Smooth muscle cell of the brain vasculature (primary cell): ENCODE measurements around the gene TEX22.

Experiments
- DNase-seq: peaks from one replicate; pipeline ENCODE4 v3.0.0-alpha.2; 2012; ENCODE audit warnings: low read depth, low spot score

The TEX22 gene

DNA sequence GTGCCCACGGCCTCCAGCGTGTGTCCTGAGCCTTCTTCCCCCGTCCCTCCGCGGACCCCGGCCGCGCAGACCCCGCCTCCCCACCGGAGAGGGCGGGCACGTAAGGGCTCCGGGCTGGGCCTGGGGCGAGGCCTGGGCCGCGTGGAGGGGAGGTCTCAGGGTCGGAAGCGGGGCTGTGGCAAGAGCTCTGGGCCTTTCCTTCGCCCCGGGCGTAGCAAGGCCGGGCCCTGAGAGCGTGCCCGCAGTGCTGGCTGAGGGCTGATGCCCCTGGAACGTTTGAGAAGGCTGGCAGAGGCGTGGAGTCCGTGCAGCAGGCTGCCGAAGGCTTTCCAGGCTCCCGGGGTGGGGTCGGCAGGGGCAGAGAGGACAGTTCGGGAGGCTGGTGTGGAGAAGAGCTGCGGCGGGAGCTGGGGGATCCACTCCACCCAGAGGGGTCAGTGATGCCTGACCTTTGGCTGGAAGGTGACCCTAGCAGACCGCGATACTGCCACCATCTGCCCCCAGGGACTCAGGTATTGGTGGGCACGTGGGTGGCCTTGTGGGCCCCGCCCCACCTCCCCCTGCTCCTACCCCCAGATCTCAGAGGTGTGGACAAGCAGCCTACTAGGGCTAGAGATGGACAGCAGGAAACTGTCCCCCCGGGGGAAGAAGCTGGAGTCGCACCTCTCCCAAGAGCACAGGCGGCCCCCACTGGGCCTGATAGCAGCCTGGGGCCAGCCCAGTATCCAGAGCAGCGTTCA, 558 bp downstream of the TEX22 start:
- DNase-seq = no peak

- no peak for DNase-seq
These were observed 1.1 kb downstream of the TEX22 start for GRCh38 chr14:105399466-105399775.

DNA sequence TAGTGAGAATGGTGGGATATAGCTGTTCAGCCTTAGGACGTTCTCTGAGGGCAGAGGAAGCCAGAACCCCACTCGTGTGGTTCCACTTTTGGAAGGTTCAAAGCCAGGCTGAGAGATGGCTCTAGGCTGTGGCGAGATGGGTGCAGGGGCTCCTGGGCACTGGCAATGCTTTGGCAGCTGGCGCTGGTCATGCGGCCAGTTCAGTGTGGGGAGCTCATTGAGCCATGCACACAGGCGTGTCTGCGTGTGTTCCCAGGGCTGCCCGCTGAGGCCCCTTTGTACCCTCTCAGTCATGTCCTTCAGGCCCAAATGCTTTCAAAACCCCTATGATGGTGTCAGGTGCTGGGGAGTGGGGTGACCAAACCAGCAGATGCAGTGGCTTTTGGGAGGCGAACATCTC, 1.7 kb downstream of the TEX22 start:
- DNase-seq = no peak

DNA sequence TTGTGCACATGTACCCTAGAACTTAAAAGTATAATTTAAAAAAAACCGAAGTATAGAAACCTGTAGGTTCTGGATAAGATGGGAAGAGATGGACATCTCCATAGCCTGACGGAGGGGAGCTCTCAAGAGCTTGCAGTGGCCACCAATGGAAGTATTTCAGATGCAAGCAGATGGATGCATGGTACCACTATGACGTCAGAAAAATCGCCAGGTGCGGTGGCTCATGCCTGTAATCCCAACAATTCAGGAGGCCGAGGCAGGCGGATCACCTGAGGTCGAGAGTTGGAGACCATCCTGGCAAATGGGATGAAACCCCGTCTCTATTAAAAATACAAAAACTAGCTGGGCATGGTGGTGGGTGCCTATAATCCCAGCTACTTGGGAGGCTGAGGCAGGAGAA, 3.4 kb downstream of the TEX22 start:
- DNase-seq = no peak

DNA sequence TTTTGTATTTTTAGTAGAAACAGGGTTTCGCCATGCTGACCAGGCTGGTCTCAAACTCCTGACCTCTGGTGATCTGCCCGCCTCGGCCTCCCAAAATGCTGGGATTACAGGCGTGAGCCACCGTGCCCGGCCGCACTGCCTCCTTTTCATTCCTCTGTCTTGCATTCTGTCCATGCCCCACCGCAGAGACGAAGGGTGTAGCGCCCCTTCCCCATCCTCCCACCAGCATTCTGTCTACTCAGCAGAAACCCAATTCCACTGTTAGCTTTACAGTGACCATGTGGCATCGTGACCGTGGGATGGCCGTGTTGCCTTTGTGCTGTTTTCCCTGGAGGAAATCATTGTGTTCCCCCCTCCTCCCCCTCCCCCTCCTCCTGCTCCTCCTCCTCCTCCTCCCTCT, 10.3 kb downstream of the TEX22 start:
- DNase-seq = no peak

- no peak for DNase-seq
These were observed 11.0 kb downstream of the TEX22 start for GRCh38 chr14:105409364-105409763.

DNA sequence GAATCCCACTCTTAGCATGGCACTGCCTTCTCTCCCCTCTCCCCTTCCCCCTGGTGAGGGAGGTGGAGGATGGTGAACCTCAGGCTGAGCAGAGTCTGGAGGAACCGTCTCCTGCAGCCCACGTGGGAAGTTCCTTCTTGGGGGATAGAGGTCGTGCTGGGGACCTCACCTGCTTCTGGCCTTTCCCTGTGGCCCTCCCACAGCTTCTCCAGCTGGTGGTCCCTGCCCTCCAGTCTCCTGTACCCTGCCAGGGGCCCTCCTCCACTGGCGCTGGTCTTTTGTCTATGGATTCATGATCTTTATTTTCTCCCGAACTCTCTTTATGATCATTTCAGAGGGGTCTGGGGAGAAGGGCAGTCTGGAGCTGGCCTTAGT, 12.3 kb downstream of the TEX22 start:
- DNase-seq = no peak

DNA sequence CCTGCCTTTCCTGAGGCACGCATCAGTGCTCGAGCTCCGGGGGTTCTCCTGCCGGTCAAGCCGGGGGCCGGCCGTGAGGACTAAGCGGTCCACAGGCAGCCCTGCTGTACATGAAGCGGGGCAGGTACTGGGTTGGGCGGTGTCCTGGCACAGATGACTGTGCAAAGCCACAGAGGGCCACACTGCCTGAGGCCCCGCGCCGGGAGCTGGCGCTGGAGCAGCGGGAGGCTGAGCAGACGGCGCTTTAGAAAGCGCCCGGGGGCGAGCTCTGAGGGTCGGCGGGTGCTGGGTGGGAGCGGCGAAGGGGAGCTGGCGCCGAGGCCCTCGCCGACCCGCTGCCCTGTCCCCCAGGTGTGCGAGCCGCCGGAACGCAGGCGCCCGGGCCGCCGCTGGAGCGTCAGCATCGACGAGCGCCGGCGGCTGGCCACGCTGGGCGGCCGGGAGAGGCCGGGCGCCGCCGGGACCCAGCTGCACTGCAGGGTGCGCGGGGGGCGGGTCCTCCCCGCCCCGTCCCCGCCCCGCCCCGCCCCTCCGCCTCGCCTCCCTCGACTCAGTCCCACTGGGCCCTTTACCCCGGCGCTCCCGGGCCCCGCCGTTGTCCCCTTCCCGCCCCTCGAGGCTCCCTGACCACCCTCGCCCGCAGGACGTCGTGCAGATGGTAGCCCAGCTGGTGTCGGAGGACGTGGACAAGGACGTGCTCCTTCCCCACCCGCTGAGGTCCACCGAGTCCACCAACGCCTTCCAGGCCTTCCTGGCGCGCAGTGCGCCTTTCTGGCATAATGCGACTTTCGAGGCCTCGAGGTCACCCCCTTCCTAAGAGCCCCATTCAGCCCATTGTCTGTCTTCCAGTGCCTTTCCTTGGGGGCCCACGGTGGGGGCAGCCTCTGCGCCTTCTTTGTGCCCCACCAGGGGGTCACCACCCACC, 12.9 kb downstream of the TEX22 start:
- DNase-seq = no peak

DNA sequence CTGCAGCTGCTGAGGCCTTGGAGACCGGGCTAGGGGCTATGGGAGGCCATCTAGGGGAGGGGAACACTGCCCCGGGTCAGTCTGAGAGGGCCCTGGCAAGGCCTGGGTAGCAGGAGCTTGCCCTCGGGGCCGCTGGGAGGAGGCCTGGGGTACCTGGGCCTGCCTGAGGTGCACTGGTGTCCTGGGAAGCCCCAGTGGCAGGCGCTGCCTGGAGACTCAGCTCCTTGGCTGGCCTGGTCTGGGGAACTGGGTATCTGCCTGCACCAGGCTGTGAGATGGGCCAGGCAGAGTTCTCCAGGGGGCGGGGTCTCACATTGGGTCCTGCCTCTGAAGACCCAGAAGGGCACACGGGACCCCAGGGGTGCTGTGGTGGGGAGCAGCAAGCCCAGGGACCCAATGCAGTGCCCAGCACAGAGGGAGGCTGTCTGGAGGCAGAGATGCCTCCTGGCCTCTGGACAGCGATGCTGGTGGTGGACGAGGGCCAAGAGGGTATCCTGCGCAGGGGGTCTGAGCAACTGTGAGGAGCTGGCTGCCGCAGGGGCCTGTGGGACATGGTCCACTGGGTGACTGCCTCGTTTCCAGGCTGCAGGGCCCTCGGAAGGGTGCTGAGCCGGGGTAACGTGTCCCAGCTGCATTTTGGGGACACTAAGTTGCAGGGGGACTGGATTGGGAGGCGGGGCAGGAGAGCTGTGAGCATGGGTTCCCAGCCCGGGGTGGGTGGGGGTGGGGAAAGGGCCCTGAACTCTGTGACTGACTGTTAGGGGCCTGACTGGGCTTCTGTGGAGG, 13.8 kb downstream of the TEX22 start:
- DNase-seq = no peak

GRCh38 chr14:105412771-105413543, 14.6 kb downstream of the TEX22 start:
- no peak for DNase-seq

- DNase-seq = no peak
These were observed 15.2 kb downstream of the TEX22 start for GRCh38 chr14:105413544-105413886.

DNA sequence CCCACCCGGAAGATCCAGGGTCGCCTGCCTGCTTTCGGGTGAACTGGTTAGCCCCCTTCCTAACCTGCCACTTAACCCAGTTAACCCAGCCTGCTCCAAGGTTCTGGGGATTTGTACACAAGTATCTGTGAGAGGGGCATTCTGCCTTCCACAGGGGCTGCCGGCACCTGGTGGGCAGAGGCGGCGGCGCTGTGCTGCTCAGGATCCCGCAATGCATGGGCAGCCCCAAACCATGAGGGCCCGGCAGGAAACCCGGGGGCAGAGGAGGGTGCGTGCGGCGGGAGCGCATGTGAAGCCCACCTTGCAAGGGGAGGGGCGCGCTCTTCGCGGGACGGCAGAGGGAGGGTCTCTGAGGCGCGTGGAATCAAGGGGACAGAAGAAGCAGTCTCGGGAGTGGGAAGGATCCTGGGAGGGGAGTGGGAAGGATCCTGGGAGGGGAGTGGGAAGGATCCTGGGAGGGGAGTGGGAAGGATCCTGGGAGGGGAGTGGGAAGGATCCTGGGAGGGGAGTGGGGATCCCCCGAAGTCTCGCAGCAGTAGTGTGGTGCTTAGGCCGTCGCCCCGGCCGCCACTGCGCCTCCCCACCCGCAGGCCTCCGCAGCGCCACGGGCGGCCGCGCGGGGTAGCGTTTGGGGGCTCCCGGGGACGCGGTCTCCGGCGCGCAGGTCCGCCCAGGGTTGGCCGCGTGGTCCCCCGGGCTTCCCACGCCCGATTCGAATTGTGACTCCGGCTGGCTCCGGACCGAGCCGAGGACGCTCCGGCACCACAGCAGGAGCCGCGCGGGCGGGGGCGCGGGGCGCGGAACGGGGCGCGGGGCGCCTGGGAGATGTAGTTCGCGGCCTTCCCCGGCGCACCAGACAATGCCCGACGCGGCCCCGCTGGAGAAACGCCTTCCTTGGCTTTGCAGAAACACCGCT, 16.4 kb downstream of the TEX22 start:
- DNase-seq = peak; percentile 18

GRCh38 chr14:105415481-105416428, 17.4 kb downstream of the TEX22 start:
- DNase-seq = no peak

DNA sequence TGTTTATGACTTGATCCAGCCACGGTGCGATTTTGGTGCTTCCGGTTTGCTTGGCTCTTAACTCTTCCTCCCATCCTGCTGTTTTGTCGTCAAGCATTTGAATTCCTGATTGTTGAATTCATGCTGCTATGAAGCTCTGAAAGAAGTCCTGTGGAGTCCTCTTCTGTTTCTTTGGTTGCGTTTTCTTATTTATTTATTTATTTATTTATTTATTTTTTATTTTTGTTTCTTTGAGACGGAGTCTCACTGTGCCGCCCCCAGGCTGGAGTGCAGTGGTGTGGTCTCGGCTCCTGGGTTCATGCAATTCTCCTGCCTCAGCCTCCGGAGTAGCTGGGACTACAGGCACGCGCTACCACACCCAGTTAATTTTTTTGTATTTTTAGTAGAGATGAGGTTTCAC, 18.3 kb downstream of the TEX22 start:
- no peak for DNase-seq

DNA sequence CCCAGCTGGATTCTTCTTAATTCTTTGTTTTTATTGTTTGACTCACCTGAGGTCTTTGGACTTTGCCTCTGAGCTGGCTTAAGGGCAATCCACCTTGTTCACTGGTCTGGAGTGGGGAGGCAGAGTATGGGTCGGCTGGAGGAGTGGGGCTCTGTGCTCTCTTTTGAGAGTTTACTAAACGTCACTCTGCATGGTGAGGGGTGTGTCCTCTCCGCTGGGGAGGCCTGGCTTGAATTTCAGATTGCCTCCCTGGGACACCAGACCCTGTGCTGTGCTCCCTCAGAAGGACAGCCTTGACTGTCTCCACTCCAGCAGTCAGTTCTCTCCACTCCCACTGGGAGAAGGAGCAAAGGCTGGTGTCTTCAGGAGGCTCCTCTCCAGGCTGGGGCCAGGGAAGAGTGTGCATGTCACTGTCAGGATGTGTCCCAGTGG, 19.4 kb downstream of the TEX22 start:
- no peak for DNase-seq

DNA sequence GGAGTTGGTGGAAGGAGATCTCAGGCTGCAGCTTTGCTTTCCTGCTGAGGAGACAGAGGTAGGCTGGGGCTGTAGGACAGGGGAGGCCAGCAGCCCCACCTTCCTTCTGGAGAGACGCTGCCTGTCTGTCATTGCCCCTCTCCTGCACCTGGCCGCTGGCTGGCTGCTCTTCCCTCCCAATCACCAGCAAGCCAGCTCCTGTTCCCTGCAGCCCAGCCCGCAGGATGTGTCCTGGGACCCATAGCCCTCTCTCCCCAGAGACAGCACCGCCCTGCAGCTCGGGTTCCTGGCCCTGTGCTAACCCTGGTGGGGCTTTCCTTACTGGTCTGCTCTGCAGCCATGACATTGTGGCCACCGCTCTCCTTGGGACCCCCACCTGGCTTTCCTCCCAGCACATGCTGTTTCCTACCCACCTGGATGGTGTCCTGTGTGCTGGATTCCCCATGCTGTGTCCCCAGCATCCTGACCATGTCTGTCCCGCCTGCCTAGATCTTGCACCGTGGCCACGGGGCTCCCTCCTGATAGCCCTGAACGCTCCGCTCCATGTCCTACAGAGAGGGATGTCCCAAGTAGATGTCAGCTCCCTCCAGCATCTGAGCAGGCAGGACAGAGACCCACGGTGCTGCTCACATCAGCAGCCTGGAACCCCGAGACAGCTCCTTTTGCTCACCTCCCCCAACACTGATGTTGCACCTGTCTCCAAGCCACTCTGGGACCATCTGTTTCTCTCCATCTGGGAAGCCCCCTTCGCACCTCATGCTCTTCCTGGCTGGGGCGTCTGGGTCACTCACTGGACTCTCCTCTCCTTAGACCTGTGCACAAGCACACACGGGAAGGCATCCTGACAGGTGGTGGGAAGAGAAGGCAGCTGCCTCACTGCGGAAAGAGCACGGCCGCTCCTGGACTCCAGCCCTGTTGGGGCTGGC, 20.2 kb downstream of the TEX22 start:
- no peak for DNase-seq

DNA sequence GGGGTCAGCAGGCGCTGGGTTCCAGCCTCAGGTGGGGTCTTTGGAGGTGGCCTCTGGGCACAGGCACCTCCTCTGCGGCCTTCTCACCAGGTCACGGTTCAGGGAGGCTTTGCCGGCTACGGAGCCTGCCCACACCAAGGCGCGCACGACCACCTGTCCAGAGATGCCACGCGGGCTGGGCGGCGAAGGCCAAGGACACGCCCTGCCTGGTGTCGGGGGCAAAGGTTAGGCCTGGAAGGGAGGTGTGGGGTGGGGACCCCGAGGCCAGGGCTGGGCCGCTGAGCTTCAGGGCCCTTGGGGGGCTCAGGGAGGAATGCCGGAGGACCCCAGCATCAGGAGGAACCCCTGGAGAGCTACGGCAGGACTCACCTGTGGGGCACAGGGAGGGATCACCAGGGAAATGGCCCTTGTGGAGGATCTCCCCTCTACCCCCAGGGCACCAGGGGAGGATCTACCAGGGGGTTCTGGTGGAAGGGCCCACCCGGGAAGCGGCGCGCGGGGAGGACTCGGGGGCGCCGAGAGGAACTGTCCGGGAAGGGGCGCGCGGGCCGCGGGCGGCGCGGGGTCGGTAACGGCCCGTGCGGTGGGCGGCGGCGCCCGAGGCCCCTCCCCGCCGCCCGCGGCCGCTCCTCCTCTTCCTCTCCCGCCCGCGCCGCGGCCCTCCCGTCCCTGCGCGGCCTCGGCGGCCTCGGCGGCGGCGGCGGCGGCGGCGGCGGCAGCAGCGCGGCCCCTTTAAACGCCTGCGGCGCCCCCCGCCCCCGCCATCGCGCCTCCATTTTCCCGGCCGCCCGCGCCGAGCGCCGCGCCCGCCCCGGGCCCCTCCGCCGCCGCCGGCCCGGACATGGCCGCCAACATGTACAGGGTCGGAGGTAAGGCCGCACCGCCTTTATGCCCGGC, 21.1 kb downstream of the TEX22 start, which contains the start of gene MTA1:
Gene MTA1, plus strand, starts transcription at position 633 of the 897 bp plus-strand sequence. Its CDS starts 209 bp downstream, at position 842.
- DNase-seq = no peak
